Measurements from ENCODE around the gene H2BK1.

The H2BK1 gene

GRCh38 chr7:151225948-151226510 lies 15.7 kb upstream of the H2BK1 start:
- DNase-seq (ENCODE audit: insufficient read length, low spot score) (no peak), FAIRE-seq (no peak)
- TF ChIP-seq SPI1 (IDR thresholded peaks at IDR 0.05; ENCODE audit: low read depth, low read length) (no peak), POLR2AphosphoS5 (IDR thresholded peaks at IDR 0.05; ENCODE audit: low read depth, low read length) (no peak), TAF1 (IDR thresholded peaks at IDR 0.05; ENCODE audit: low read depth, low read length) (no peak), POLR2A (IDR thresholded peaks at IDR 0.05; ENCODE audit: low read depth, low read length) (no peak), PAX5 (IDR thresholded peaks at IDR 0.05; ENCODE audit: insufficient read depth, low read length, severe bottlenecking) (no peak), POU2F2 (IDR thresholded peaks at IDR 0.05; ENCODE audit: low read depth, low read length) (no peak)

- TF ChIP-seq POU2F2 (IDR thresholded peaks at IDR 0.05; ENCODE audit: low read depth, low read length): no peak
- TF ChIP-seq POLR2A (IDR thresholded peaks at IDR 0.05; ENCODE audit: low read depth, low read length): no peak
- no peak for TF ChIP-seq POLR2AphosphoS5 (IDR thresholded peaks at IDR 0.05; ENCODE audit: low read depth, low read length)
- no peak for TF ChIP-seq PAX5 (IDR thresholded peaks at IDR 0.05; ENCODE audit: insufficient read depth, low read length, severe bottlenecking)
- TF ChIP-seq TAF1 (IDR thresholded peaks at IDR 0.05; ENCODE audit: low read depth, low read length): no peak
- no peak for TF ChIP-seq SPI1 (IDR thresholded peaks at IDR 0.05; ENCODE audit: low read depth, low read length)
- DNase-seq (ENCODE audit: insufficient read length, low spot score) (no peak), FAIRE-seq (no peak)
These were observed 13.4 kb upstream of the H2BK1 start for GRCh38 chr7:151223728-151224127.

GRCh38 chr7:151218170-151218569 lies 7.9 kb upstream of the H2BK1 start:
- FAIRE-seq (no peak), DNase-seq (ENCODE audit: insufficient read length, low spot score) (no peak)
- TF ChIP-seq POU2F2 (IDR thresholded peaks at IDR 0.05; ENCODE audit: low read depth, low read length): no peak

- FAIRE-seq (no peak), DNase-seq (ENCODE audit: insufficient read length, low spot score) (no peak)
- TF ChIP-seq PAX5 (IDR thresholded peaks at IDR 0.05; ENCODE audit: insufficient read depth, low read length, severe bottlenecking): no peak
- no peak for TF ChIP-seq POLR2A (IDR thresholded peaks at IDR 0.05; ENCODE audit: low read depth, low read length)
- no peak for TF ChIP-seq SPI1 (IDR thresholded peaks at IDR 0.05; ENCODE audit: low read depth, low read length)
- no peak for TF ChIP-seq POLR2AphosphoS5 (IDR thresholded peaks at IDR 0.05; ENCODE audit: low read depth, low read length)
- TF ChIP-seq POU2F2 (IDR thresholded peaks at IDR 0.05; ENCODE audit: low read depth, low read length): no peak
- no peak for TF ChIP-seq TAF1 (IDR thresholded peaks at IDR 0.05; ENCODE audit: low read depth, low read length)
These were observed 5.1 kb upstream of the H2BK1 start for GRCh38 chr7:151215396-151215795.

- DNase-seq (ENCODE audit: insufficient read length, low spot score) (no peak), FAIRE-seq (no peak)
- TF ChIP-seq POU2F2 (IDR thresholded peaks at IDR 0.05; ENCODE audit: low read depth, low read length): no peak
- TF ChIP-seq SPI1 (IDR thresholded peaks at IDR 0.05; ENCODE audit: low read depth, low read length): no peak
- no peak for TF ChIP-seq PAX5 (IDR thresholded peaks at IDR 0.05; ENCODE audit: insufficient read depth, low read length, severe bottlenecking)
- TF ChIP-seq POLR2A (IDR thresholded peaks at IDR 0.05; ENCODE audit: low read depth, low read length): no peak
These were observed 3.5 kb upstream of the H2BK1 start for GRCh38 chr7:151213826-151214225.

- no peak for FAIRE-seq
- TF ChIP-seq SPI1 (IDR thresholded peaks at IDR 0.05; ENCODE audit: low read depth, low read length): no peak
- TF ChIP-seq TAF1 (IDR thresholded peaks at IDR 0.05; ENCODE audit: low read depth, low read length): no peak
- no peak for TF ChIP-seq POLR2A (IDR thresholded peaks at IDR 0.05; ENCODE audit: low read depth, low read length)
- no peak for TF ChIP-seq POLR2AphosphoS5 (IDR thresholded peaks at IDR 0.05; ENCODE audit: low read depth, low read length)
- TF ChIP-seq PAX5 (IDR thresholded peaks at IDR 0.05; ENCODE audit: insufficient read depth, low read length, severe bottlenecking): no peak
- no peak for TF ChIP-seq POU2F2 (IDR thresholded peaks at IDR 0.05; ENCODE audit: low read depth, low read length)
These were observed 2.3 kb upstream of the H2BK1 start for GRCh38 chr7:151212626-151213025.

GRCh38 chr7:151211155-151211772 lies 976 bp upstream of the H2BK1 start:
- TF ChIP-seq POU2F2 (IDR thresholded peaks at IDR 0.05; ENCODE audit: low read depth, low read length) (no peak), TAF1 (IDR thresholded peaks at IDR 0.05; ENCODE audit: low read depth, low read length) (no peak), POLR2AphosphoS5 (IDR thresholded peaks at IDR 0.05; ENCODE audit: low read depth, low read length) (no peak)
- no peak for FAIRE-seq
- DNase-seq (ENCODE audit: insufficient read length, low spot score): no peak

More at GRCh38 chr7:151212626-151213025, 2.3 kb upstream of the H2BK1 start:
- DNase-seq (ENCODE audit: insufficient read length, low spot score): no peak

- FAIRE-seq (no peak), DNase-seq (ENCODE audit: insufficient read length, low spot score) (no peak)
- TF ChIP-seq PAX5 (IDR thresholded peaks at IDR 0.05; ENCODE audit: insufficient read depth, low read length, severe bottlenecking) (no peak), POLR2AphosphoS5 (IDR thresholded peaks at IDR 0.05; ENCODE audit: low read depth, low read length) (no peak), POU2F2 (IDR thresholded peaks at IDR 0.05; ENCODE audit: low read depth, low read length) (no peak), POLR2A (IDR thresholded peaks at IDR 0.05; ENCODE audit: low read depth, low read length) (no peak), SPI1 (IDR thresholded peaks at IDR 0.05; ENCODE audit: low read depth, low read length) (no peak), TAF1 (IDR thresholded peaks at IDR 0.05; ENCODE audit: low read depth, low read length) (no peak)
These were observed 700 bp downstream of the H2BK1 start for GRCh38 chr7:151209588-151209987.

- no peak for TF ChIP-seq POLR2A (IDR thresholded peaks at IDR 0.05; ENCODE audit: low read depth, low read length)
- no peak for DNase-seq (ENCODE audit: insufficient read length, low spot score)
- no peak for FAIRE-seq
These were observed 1.9 kb downstream of the H2BK1 start for GRCh38 chr7:151208253-151208862.

GRCh38 chr7:151207804-151208203 lies 2.5 kb downstream of the H2BK1 start:
- FAIRE-seq (no peak), DNase-seq (ENCODE audit: insufficient read length, low spot score) (no peak)
- TF ChIP-seq TAF1 (IDR thresholded peaks at IDR 0.05; ENCODE audit: low read depth, low read length): no peak
